Neuronal stem cell (in vitro differentiated cells): Measurements from ENCODE around the gene CT55.

Experiments used
- DNase-seq: peaks from one replicate; pipeline ENCODE4 v3.0.0-alpha.2; 2013; ENCODE audit warnings: low spot score
- H2AFZ ChIP-seq: one replicate; pipeline ENCODE4 v1.6.1; 2013; ENCODE audit warnings: mild to moderate bottlenecking, low read length, inconsistent platforms
- H2AK5ac ChIP-seq: 2 replicates; pipeline ENCODE4 v1.6.1; 2013; ENCODE audit warnings: low read depth, mild to moderate bottlenecking, inconsistent platforms, low read length, moderate library complexity, mixed read lengths
- H2BK120ac ChIP-seq: 2 replicates; pipeline ENCODE4 v1.6.1; 2013; ENCODE audit warnings: low read depth, mild to moderate bottlenecking, inconsistent platforms, low read length, moderate library complexity, mixed read lengths
- H2BK12ac ChIP-seq: one replicate; pipeline ENCODE4 v1.6.1; 2013; ENCODE audit warnings: low read length, inconsistent platforms
- H2BK15ac ChIP-seq: 2 replicates; pipeline ENCODE4 v1.6.1; 2013; ENCODE audit warnings: mild to moderate bottlenecking, low read length, inconsistent platforms, mixed read lengths
- H2BK5ac ChIP-seq: one replicate; pipeline ENCODE4 v1.6.1; 2013; ENCODE audit warnings: inconsistent platforms, mild to moderate bottlenecking, low read length, moderate library complexity
- H3K14ac ChIP-seq: one replicate; pipeline ENCODE4 v1.6.1; 2013; ENCODE audit warnings: low read length, inconsistent platforms
- H3K18ac ChIP-seq: 2 replicates; pipeline ENCODE4 v1.6.1; 2013; ENCODE audit warnings: low read length, inconsistent platforms
- H3K23ac ChIP-seq: 2 replicates; pipeline ENCODE4 v1.6.1; 2013; ENCODE audit warnings: low read depth, mild to moderate bottlenecking, mixed read lengths, low read length, inconsistent platforms; ENCODE audit not compliant: poor library complexity
- H3K27ac ChIP-seq: replicated peaks from 3 replicates; pipeline ENCODE4 v1.5.1; 2013; ENCODE audit warnings: low read length, inconsistent platforms
- H3K27me3 ChIP-seq, 3 experiments: 2 replicates each; pipeline ENCODE4 v1.6.1; 2013; ENCODE audit warnings: low read length in 3 of 3, mild to moderate bottlenecking in 2 of 3, inconsistent platforms in 1 of 3, low read depth in 1 of 3, mixed read lengths in 1 of 3, moderate library complexity in 1 of 3; ENCODE audit not compliant: control insufficient read depth in 3 of 3, insufficient read depth in 3 of 3
- H3K36me3 ChIP-seq, 2 donors: replicated peaks in 1 of 2; 2 replicates each; pipeline ENCODE4 v1.6.1; 2013; ENCODE audit warnings: low read length in 2 of 2; ENCODE audit not compliant: control insufficient read depth in 2 of 2, insufficient read depth in 2 of 2
- H3K4ac ChIP-seq: 2 replicates; pipeline ENCODE4 v1.6.1; 2013; ENCODE audit warnings: inconsistent platforms, mild to moderate bottlenecking, low read length, moderate library complexity
- H3K4me1 ChIP-seq, 2 donors: 1 replicate in 1 of 2; 2 replicates in 1 of 2; pipeline ENCODE4 v1.6.1; 2013; ENCODE audit warnings: low read length in 2 of 2, low read depth in 1 of 2; ENCODE audit not compliant: control insufficient read depth in 2 of 2, insufficient read depth in 1 of 2
- H3K4me2 ChIP-seq: one replicate; pipeline ENCODE4 v1.6.1; 2013; ENCODE audit warnings: mild to moderate bottlenecking, low read length, inconsistent platforms; ENCODE audit not compliant: insufficient read depth, poor library complexity, severe bottlenecking
- H3K4me3 ChIP-seq, 2 donors: 2 replicates each; pipeline ENCODE4 v1.5.1; 2013; ENCODE audit warnings: low read length in 2 of 2, mild to moderate bottlenecking in 2 of 2, inconsistent platforms in 1 of 2, moderate library complexity in 1 of 2
- H3K79me1 ChIP-seq: one replicate; pipeline ENCODE4 v1.6.1; 2013; ENCODE audit warnings: low read depth, mild to moderate bottlenecking, inconsistent platforms, low read length, moderate library complexity
- H3K9ac ChIP-seq: one replicate; pipeline ENCODE4 v1.6.1; 2013; ENCODE audit warnings: mild to moderate bottlenecking, low read depth, low read length, inconsistent platforms; ENCODE audit not compliant: poor library complexity
- H3K9me3 ChIP-seq, 2 donors: replicated peaks in 1 of 2; 2 replicates each; pipeline versions ENCODE3 to v1.6.1; 2013; ENCODE audit warnings: low read length in 2 of 2, mild to moderate bottlenecking in 2 of 2, inconsistent platforms in 1 of 2, low read depth in 1 of 2, mixed read lengths in 1 of 2, moderate library complexity in 1 of 2; ENCODE audit not compliant: control insufficient read depth in 2 of 2, insufficient read depth in 1 of 2
- H4K8ac ChIP-seq: one replicate; pipeline ENCODE4 v1.6.1; 2013; ENCODE audit warnings: low read depth, mild to moderate bottlenecking, inconsistent platforms, low read length, moderate library complexity
- H4K91ac ChIP-seq: one replicate; pipeline ENCODE4 v1.6.1; 2013; ENCODE audit warnings: low read length, low read depth, mild to moderate bottlenecking, inconsistent platforms; ENCODE audit not compliant: poor library complexity
- WGBS, 2 donors: extraction: QIAGEN DNeasy Blood & Tissue Kit; methylation state at CpG; one replicate each; pipeline ENCODE4 v1.1.7; 2013; ENCODE audit warnings: missing lambda C conversion rate in 2 of 2, mixed read lengths in 1 of 2; ENCODE audit not compliant: insufficient read length in 2 of 2, insufficient replicate concordance in 1 of 2; ENCODE audit errors: extremely low coverage in 2 of 2; 5-methylcytosine and 5-hydroxymethylcytosine counted together

Gene CT55

GRCh38 chrX:135194684-135195083, 23.5 kb upstream of the CT55 start:
- no peak for DNase-seq
- H3K23ac ChIP-seq: no peak overlapping the region

DNA sequence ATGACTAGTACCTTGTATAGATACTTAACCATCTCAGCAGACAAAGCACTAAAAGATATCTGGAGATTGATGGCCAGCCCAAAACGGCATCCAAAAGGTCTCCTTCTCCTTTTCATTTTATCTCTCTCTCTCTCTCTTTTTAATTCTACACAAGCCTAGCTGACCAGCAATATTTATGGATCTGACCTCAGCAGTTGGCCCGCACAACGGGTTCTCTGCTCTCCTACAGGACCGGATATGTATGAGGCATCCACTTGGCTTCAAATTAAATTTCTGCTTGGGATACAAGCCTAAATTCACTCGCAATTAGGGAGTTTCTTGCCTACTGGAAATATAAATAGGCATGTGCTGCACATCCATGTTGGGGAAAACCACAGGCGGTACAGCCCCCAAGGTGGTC, 22.5 kb upstream of the CT55 start:
- Histone ChIP-seq H3K4me1 (no peaks in the 10 kb centered on the region), H2BK120ac (no peak overlapping the region), H3K9me3 (no peaks in the 10 kb centered on the region), H3K4ac (no peak overlapping the region), H4K8ac (no peak overlapping the region), H3K79me1 (no peaks in the 10 kb centered on the region), H2BK15ac (no peak overlapping the region), H2BK5ac (no peak overlapping the region), H2AFZ (no peak overlapping the region), H2BK12ac (no peak overlapping the region), H3K14ac (no peak overlapping the region), H3K4me3 (no peak overlapping the region), H3K4me2 (no peak overlapping the region), H3K18ac (no peak overlapping the region), H3K27ac (no peak overlapping the region), H2AK5ac (no peak overlapping the region), H3K9ac (no peak overlapping the region), H3K23ac (no peak overlapping the region), H4K91ac (no peak overlapping the region), H3K36me3 (no peaks in the 10 kb centered on the region), H3K27me3 (peaks cover 0 to 8% (median 0%) of the 10 kb centered on the region in 3 experiments)
- WGBS, 2 donors: no CpG with 5 or more reads among the region's 6 CpGs
- no peak for DNase-seq

More at GRCh38 chrX:135194684-135195083, 23.5 kb upstream of the CT55 start:
- H3K9me3 ChIP-seq: no peaks in the 10 kb centered on the region
- no peak overlapping the region for H2BK15ac ChIP-seq
- H4K8ac ChIP-seq: peak overlapping the region; percentile 17
- no peak overlapping the region for H2AFZ ChIP-seq
- H3K27ac ChIP-seq: no peak overlapping the region
- H3K4me1 ChIP-seq: no peaks in the 10 kb centered on the region
- H2AK5ac ChIP-seq: no peak overlapping the region
- H2BK120ac ChIP-seq: no peak overlapping the region
- H3K79me1 ChIP-seq: no peaks in the 10 kb centered on the region
- no peak overlapping the region for H3K4me3 ChIP-seq
- no peak overlapping the region for H2BK5ac ChIP-seq
- peaks cover 0 to 4% (median 0%) of the 10 kb centered on the region in 3 experiments for H3K27me3 ChIP-seq
- H3K4me2 ChIP-seq: no peak overlapping the region
- H3K18ac ChIP-seq: no peak overlapping the region
- no CpG with 5 or more reads among the region's 16 CpGs for WGBS, 2 donors
- H3K14ac ChIP-seq: no peak overlapping the region
- no peaks in the 10 kb centered on the region for H3K36me3 ChIP-seq
- no peak overlapping the region for H4K91ac ChIP-seq
- no peak overlapping the region for H3K4ac ChIP-seq
- H2BK12ac ChIP-seq: no peak overlapping the region
- H3K9ac ChIP-seq: no peak overlapping the region

DNA sequence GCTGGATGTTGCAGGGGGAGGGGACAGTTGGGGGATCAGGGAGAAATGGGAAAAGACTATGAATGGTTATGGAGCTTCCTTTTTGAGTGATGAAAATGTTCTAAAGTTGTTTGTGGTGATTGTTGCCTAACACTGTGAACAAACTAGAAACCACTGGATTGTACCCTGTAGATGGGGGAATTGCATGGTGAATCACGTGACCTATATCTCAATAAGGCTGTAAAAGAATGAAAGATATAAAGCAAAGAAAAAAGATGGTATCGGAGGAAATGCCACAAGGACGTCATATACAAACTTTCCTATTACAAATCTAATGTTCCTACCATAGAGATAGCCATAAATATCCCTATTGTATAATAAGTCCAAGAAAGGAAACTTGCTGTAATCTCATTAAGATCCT, 20.6 kb upstream of the CT55 start:
- Histone ChIP-seq H3K27me3 (peaks cover 0 to 15% (median 0%) of the 10 kb centered on the region in 3 experiments), H3K9me3 (no peaks in the 10 kb centered on the region), H3K23ac (no peak overlapping the region), H4K91ac (no peak overlapping the region), H3K36me3 (no peaks in the 10 kb centered on the region), H3K4me3 (no peak overlapping the region), H3K18ac (no peak overlapping the region), H2BK12ac (no peak overlapping the region), H2AFZ (no peak overlapping the region), H2BK5ac (no peak overlapping the region), H4K8ac (no peak overlapping the region), H2BK15ac (no peak overlapping the region), H3K27ac (no peak overlapping the region), H3K4me1 (no peaks in the 10 kb centered on the region), H3K79me1 (no peaks in the 10 kb centered on the region), H3K4me2 (no peak overlapping the region), H3K4ac (no peak overlapping the region), H2AK5ac (no peak overlapping the region), H3K9ac (no peak overlapping the region), H3K14ac (no peak overlapping the region), H2BK120ac (no peak overlapping the region)
- no peak for DNase-seq
- no CpG with 5 or more reads among the region's 3 CpGs for WGBS, 2 donors

GRCh38 chrX:135185795-135186443, 14.7 kb upstream of the CT55 start:
- Histone ChIP-seq H3K9ac (no peak overlapping the region), H4K8ac (no peak overlapping the region), H3K23ac (no peak overlapping the region), H3K4me3 (no peak overlapping the region), H2AK5ac (no peak overlapping the region), H3K27me3 (peaks cover 0 to 18% (median 0%) of the 10 kb centered on the region in 3 experiments), H3K14ac (no peak overlapping the region), H2AFZ (no peak overlapping the region), H3K9me3 (no peaks in the 10 kb centered on the region), H3K79me1 (no peaks in the 10 kb centered on the region), H3K4me1 (no peaks in the 10 kb centered on the region), H3K36me3 (no peaks in the 10 kb centered on the region), H4K91ac (no peak overlapping the region), H3K27ac (no peak overlapping the region), H2BK12ac (no peak overlapping the region), H3K18ac (no peak overlapping the region), H3K4me2 (no peak overlapping the region), H2BK120ac (no peak overlapping the region), H2BK5ac (no peak overlapping the region), H2BK15ac (no peak overlapping the region), H3K4ac (no peak overlapping the region)
- DNase-seq: peak; percentile 21
- WGBS, 2 donors: no CpG with 5 or more reads among the region's 8 CpGs
